Ramos (cell line): ENCODE data around the gene RAB20.
"Not testable (repeated sequence)": the region's sequence is repeated elsewhere in the genome, so short reads cannot be mapped to it uniquely, and the experiment has no call there.

ENCODE experiments used
- in situ Hi-C: fragments of 300-500 bp; cut with MboI; formaldehyde crosslinking; loops from one replicate; pipeline ENCODE4 v1.14.3; 2022; ENCODE audit warnings: low sequenced_read_pairs; ENCODE audit not compliant: unreplicated experiment

RAB20 gene

DNA sequence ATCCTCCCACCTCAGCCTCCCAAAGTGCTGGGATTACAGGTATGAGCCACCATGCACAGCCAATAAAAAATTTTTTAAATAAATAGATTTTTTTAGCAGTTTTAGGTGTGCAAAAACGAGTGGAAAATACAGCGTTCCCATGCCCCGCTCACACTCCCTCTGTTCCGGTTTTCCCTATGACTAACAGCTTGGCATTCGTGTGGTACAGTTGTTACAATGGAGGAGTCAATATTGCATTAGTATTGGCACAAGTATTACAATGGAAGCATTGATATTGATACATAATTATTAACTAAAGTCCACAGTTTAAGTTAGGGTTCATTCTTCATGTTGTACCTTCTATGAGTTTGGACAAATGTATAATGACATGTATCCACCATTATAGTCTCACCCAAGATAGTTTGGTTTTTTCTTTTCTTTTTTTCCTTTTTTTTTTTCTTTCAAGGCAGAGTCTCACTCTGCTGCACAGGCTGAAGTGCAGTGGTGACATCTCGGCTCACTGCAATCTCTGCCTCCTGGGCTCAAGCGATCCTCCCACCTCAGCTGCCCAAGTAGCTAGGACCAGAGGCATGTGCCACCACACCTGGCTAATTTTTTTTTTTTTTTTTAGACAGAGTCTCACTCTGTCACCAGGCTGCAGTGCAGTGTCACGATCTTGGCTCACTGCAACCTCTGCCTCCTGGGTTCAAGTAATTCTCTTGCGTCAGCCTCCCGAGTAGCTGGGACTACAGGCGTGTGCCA lies 15.4 kb upstream of the RAB20 start:
- in situ Hi-C loops: no loop called here

DNA sequence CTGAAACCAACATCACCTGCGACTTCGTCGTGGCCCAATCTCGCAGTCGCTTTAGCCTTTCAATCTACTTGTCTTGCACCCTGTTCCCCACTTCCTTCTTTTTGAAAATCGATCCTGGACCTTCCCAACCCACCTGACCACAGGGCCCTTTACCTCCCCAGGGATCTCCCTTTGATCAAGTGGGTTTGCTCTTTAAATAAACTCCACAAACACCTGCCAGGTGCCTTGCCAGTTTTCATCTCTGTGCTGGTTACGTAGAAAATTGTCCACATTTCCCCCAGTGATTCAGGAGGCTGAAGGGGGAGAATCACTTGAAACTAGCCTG lies 14.5 kb upstream of the RAB20 start:
- in situ Hi-C loops: no loop called here

DNA sequence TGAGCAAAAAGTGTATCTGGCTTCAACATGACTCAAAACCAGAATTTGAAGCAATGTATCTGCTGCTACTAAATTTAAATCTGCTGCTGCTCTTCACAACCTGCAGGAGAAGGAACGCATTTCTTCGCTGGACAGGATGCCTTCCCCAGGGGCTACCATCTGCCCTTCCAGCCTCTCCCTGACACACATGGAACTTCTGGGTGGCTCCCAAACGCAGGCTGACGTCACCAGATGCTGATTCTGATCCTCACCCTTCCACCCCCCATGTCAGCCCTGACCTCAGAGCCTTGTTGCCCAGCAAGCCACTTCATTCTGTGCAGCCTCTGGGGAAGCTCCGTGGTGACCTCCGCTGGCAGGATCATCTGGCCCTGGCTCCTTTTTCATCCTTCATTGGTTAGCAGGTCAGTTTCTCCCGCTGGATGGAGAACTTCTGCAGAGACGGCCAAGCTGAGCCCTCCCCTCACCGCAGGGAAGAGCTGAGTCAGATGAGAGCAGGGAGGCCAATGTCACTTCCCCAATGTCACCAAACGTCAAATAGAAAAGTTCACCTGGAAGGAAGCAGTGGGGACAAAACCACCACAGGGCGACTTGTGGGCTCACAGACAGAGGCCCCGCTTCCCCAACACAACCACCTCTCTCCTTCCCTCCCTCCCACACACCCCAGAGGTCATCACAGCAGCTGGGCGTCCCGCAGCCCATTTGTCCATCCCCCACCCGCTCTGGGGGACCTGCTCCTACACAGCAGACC lies 14.0 kb upstream of the RAB20 start:
- in situ Hi-C loops: no loop called here

DNA sequence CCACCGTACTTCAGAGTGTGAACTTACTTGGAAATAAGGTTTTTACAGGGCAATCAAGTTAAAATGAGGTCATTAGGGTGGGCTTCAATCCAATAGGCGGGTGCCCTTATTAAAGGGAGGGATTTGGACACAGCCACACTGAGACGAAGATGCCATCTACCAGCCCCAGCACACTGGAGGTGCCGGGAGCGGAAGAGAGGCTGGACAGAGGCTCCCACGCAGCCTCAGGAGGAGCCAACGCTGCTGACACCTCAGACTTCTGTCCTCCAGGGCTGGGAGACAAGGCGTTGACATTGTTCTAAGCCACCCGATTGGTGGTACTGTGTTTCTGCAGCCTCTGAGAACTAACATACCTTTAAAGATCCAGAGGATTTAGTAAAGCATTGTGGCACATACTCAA lies 12.6 kb upstream of the RAB20 start:
- in situ Hi-C loops: no loop called here

DNA sequence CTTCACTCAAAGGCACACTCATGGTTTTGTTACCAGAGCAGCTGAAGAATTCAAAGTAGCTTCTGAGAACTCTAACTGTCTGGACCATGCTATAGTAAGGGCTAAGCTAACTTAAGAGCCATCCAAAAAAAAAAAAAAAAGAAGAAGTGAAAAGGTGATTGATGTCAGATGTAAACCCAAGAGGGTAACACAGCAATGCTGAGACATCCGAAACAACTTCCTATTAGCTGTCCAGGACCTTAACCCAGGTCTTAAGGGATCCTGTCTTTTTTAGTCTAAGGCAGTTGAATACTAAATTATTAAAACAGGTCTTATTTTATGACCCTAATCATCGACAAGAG lies 11.2 kb upstream of the RAB20 start:
- in situ Hi-C loops: no loop called here

DNA sequence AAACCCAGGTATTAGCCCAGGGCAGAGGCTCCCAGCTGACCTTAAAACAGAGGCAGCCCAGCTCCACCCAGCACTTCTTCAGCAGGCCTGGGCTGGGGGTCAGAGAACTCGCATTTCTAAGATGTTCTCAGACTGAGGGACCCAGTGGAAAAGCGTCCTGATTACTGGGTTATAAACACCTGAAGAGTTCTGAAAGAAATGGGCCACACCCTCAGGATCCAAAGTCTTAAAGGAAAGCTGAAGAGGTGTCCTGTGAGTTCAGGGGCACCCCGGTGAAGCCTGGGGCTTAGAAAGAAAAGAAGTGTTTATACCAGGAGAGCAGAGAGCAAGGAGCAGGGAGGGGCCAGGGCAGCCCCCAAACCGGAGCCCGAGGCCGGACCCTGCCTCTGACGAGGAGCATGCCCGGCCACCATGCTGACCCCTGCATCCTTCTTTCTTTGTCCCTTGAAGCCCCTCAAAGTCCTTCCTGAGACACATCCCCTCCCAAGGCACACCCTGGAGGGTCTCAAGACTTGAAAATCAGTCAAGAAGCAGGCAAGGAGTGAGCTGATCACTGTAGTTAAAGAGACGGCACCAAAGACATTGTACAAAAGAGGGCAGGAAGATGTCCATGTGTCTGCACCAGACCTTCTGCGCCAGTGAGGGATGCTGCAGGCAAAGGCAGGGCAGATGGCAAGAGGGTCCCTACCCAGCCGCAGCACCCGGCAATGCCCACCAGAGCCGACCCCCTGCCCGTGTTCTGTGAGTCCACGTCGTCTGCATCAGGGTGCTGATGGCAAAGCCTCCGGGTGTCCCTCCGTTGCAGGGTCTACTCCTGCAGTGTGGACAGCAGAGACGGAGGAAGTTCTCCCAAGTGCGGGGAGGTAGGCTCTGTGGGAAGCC lies 10.6 kb upstream of the RAB20 start:
- in situ Hi-C loops: no loop called here

DNA sequence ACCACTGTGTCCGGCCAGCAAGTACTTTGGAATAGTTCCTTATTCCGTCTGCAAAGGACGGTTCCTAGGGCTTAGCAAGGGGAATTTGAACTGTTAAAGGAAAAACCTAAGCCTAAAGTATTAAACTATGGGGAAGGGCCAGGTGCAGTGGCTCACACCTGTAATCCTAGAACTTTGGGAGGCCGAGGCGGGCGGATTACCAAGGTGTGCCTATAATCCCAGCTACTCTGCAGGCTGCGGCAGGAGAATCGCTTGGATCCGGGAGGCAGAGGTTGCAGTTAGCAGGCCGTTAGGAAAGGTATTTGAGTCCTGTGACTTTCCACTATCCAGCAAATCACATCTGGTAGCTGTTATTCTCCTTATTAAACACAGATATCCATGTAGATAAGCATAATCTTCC lies 9.4 kb upstream of the RAB20 start:
- in situ Hi-C loops: no loop called here

DNA sequence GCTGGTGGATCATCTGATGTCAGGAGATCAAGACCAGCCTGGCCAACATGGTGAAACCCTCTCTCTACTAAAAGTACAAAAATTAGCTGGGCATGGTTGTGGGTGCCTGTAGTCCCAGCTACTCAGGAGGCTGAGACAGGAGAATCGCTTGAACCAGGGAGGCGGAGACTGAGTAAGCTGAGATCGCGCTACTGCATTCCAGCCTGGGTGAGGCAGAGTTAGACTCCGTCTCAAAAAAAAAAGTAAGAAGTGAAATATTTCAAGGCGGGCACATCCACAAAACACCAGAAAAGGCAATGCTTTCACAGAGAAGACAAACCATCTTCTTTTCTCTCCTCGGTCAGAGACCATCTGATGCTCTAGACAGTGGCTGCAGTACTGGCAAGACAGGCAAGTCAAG lies 8.4 kb upstream of the RAB20 start:
- in situ Hi-C loops: not testable (repeated sequence)

DNA sequence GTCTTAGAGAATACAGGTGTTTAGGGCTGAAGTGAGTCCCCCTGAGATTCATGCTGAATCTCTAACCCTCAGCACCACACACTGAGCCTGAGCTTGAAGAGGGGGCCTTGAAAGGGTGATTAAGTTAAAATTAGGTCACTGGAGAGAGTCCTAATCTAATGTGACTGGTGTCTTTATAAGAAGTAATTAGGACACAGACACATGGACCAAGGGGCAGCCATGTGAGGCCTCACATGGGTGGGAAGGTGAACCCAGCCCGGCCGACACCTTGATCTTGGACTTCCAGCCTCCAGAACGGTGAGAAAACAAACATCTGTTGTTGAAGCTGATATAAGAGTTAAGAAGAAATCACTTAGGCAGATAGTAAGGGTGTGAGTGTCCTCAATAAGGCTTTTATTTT lies 7.1 kb upstream of the RAB20 start:
- in situ Hi-C loops: no loop called here

DNA sequence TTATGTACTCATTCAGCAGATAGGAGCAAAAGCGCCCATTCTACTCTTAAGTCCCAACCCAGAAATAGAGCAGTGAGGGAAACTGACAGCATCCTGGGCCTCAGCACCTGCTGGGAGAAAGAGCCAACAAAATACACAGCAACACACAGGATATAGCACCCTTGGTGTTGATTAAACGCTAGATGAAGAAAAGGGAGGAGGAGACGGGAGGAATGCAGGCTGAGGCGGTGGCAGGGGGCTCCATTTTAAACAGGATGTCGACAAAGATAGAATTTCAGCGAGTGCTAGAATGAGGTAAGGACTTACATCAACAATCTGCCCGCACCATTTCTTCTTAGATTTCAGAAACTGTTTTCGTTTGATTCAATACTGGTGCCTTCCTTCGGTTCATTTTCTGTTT lies 4.6 kb upstream of the RAB20 start:
- in situ Hi-C loops: no loop called here

DNA sequence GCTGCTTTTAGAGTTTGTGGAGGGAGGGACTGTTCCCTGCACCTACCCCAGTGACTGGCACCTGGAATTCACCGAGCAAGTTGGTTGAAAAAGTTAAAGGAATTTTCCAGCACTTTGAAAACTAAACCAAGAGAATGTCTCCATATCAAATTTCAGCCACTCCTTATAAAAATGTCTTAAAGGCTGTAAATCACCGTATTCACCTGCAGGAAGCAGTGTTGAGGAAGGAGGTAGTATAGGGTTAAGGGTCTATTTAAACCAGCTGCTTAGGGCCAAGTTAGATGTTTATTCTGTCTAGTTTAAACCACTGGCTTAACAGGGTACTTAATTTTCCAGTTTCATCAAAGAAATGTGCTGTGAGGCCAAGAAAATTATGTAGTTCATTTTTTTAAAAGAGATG lies 3.8 kb upstream of the RAB20 start:
- in situ Hi-C loops: no loop called here

DNA sequence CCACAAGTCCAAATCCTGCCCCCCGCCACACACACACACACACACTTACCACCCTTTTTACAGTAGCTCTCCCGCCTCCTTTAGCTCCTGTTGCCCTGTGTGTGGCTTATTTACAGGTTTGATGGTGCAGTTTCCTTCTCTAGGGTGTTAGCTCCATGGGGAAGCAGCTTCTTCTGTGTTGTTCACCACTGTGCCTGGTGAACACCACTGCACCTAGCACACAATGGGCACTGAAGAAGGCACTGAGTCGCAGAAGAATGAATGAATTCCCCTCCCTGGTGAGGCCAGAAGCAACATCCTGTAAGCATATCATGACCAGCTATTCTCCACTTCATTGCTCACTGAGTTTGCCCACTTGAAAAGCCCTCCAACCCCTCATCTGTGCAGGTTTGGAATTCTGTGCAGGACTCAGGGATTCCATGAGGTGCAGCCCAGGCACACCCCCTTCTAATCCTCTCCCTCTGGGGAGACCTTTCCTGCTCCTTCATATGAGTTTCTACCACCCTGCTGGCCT lies 3.0 kb upstream of the RAB20 start:
- in situ Hi-C loops: no loop called here

DNA sequence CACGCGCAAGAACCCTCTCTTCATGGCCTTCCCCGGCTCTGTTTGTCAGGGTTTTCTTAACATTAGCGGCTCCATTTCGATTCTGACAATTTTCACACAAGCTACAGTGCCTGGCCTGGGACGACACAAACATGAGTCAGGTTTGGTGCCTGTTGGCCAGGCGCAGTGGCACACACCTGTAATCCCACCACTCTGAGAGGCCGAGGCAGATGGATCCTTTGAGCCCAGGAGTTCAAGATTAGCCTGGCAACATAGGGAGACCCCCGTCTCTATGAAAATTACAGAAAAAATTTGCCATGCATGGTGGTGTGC lies 1.9 kb upstream of the RAB20 start:
- in situ Hi-C loops: no loop called here

DNA sequence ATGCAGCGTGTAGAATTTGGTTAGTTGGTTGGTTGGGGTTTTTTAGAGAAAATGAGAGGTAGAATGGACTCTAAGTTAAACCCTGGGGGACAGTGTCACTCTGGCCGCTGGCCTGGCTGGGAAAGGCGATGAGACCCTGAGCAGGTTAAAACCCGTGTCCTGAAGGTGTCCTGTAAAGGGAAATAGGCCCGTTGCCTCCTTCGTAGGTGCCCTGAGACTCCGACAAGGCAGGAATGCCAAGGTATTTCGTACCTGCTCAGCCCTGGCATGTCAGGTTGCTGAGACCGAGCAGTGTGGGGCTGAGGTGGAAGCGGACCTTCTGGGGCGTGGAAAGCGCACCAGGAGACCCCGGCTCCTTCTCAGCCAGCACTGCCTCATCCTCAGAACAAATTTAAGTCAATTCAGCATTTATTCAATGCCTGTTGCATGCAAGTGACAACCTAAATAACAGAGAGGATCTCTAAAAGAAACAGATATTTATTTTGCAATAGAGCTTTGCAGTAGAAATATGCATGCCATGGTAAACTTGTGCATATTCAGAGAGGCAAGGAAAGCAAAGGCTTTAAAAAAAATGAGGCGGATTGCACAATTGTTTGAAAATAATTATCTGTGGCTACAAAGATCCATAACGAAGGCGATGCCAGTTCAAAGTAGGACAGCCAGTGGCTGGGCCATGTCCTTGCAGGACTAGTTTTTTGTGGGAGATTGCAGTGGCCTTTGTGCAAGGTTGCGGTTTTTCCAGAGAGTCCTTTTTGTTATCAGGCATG lies 1.4 kb upstream of the RAB20 start:
- in situ Hi-C loops: no loop called here

DNA sequence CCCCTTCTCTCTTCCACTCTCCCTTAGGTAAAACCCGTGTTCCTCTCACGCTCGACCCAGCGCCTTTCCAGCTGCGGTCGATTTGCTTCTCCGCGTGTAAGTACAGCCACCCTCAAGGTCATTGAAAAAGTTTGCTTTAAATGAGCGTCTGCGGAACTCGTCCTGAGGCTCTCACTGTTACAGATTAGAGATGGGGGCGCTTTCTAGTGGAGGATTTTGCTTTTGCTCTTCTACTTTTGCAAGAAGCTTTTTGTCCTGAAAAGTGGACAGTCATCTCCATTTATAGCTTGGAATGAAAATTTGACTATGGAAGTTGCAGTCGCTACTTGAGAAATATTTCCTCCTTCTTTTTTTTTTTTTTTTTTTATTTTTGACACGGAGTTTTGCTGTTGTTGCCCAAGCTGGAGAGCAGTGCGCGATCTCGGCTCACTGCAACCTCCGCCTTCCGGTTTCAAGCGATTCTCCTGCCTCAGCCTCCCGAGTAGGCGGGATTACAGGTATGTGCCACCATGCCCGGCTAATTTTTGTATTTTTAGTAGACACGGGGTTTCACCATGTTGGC lies 595 bp upstream of the RAB20 start:
- in situ Hi-C loops: no loop called here

DNA sequence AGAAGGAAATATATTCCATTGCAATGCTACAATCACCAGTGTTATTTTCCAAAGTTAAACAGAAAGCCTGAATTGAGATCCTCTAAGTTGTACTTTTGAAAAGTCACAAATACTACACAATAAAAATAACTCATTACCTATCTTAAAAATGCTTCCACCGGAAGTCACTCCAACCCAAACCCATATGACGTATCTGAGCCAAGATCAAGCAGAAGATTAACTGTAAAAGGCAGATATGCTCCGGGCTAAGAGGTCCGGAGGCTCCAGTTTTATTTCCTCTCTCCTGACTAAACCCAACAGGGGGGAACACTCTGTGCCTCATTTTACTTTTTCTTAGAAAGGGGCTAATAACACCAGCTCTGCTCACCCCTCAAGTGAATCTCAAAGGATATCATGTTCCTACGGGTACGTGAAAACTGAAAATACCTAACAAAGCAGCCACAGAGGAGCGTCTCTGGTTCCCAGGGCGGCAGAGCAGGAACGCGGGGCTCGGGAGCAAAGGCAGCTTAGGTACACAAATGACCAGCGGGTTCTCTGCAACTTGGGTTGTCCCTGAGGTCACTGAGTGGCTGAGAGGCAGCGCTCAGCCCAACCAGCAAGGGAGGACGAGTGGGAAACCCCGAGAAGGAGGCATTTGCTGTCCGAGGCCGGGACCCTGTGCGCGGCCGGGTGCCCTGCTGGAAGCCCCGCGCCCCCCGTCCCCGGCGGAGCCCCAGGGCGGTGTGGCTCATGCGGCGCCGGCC lies 750 bp downstream of the RAB20 start:
- in situ Hi-C loops: no loop called here

DNA sequence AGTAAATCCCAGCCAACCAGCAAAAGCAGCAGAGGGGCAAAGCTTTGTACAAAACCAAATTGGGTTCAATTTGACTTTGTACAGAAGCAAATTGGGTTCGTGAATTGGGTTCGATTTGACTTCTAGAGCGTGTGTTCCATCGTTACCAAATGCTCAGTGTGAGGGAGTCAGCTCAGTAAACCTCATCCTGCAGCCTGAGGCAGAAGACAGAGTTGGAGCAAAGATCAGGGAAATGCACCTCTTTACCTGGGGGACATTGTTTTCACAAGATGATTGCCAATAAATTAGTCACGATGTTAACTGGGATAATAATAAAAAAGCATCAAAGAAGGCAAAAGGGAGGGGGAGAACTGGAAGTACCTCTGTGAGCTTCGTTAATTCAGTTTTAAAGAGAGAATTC lies 1.5 kb downstream of the RAB20 start:
- in situ Hi-C loops: no loop called here

DNA sequence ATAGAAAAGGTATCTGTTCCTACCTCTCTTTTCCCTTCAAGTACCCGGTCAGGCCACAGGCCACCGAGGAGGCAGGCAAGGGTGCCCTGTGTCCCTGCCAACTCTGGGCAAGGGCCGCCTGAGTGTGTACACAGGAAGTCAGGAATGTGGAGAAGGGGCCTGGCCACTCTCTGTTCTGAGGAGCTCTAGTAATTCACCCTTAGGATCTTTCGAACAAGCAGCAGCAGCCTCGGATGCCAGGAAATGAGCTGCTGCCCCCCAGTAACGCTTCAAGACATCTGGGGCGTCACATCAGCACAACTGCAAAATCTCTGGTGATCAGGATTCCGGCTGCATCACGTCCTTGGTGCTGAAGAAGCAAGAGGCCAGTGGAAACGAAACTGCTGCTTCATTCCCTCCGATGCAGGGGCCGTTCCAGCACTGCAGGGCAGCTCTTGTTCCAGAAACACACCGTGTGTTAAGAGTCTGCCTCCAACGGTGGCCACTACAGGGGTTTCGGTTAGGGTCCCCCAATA lies 2.0 kb downstream of the RAB20 start:
- in situ Hi-C loops: no loop called here

DNA sequence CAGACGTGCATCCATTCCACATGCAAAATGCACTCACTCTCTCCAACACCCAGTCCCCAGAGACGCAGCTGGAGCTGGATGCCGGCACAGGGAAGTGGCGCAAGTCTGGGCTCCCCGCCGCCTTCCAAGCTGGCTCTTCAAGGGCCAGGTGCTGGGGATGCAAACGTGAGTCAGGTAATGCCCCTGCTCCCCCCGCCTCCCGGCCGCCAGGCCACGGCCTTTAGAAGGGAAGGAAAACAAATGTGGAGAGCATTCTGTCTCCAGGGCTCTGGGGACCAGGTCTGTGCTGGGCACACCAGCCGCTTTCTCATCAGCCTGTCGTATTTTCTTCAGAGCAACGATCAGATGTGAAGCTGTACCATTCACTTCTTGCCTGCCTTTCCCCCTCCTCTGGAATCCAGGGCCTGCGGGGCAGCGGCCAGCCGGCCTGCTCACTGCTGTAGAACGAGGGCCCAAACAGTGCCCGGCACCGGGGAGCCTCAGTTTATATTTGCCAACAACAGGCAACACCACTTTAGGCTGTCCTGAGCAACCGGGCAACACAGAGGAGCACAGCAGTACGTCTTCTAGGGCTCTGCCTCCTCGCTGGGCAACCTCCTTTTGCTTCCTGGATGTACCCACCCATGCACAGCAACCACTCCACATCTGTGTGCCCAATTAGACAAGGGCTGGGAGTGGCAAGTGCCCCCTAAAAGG lies 3.8 kb downstream of the RAB20 start:
- in situ Hi-C loops: no loop called here
